Left lung (tissue), 10 donors: Measurements from ENCODE around the gene RTN4RL1. TPM values are rescaled to one million over a fixed set of nuclear protein-coding genes. Genes with fewer than 3 reads are reported as not detected.

Source experiments
- ATAC-seq: fragments of 200-7000 bp; cut with Tn5 transposase; one replicate; pipeline ENCODE4 v1.9.1; 2020; ENCODE audit warnings: moderate library complexity
- DNase-seq, 4 donors: peaks; one replicate each; pipeline ENCODE4 v3.0.0-alpha.2; 2013 to 2020
- H3K27ac ChIP-seq, 2 donors: fragments of 200-600 bp; sonication (generic) in 1 of 2; one replicate each; pipeline versions ENCODE4 v1.5.0 to v1.8.0; 2020 to 2021
- H3K27me3 ChIP-seq, 2 donors: fragments of 200-600 bp; sonication (generic) in 1 of 2; one replicate each; pipeline versions ENCODE4 v1.5.0 to v1.8.0; 2020 to 2021
- H3K36me3 ChIP-seq, 2 donors: fragments of 200-600 bp; sonication (generic) in 1 of 2; one replicate each; pipeline versions ENCODE4 v1.5.0 to v1.8.0; 2020 to 2021
- H3K4me1 ChIP-seq, 2 donors: fragments of 200-600 bp; one replicate each; pipeline ENCODE4 v1.8.0; 2021
- H3K4me3 ChIP-seq, 2 donors: fragments of 200-600 bp; sonication (generic) in 1 of 2; one replicate each; pipeline versions ENCODE4 v1.5.0 to v1.8.0; 2020 to 2021; ENCODE audit warnings: mild to moderate bottlenecking in 1 of 2
- H3K9me3 ChIP-seq, 2 donors: fragments of 200-600 bp; sonication (generic) in 1 of 2; one replicate each; pipeline versions ENCODE4 v1.5.0 to v1.8.0; 2020 to 2021
- CTCF ChIP-seq, 2 donors: fragments of 200-600 bp; sonication (generic) in 1 of 2; IDR thresholded peaks; one replicate each; pipeline versions ENCODE4 v1.5.0 to v1.8.0; 2021; ENCODE audit warnings: antibody characterized with exemption in 2 of 2
- intact Hi-C, 2 donors: fragments of 100-400 bp; cut with DNase I; formaldehyde crosslinking; loops; one replicate each; pipeline versions ENCODE4 v1.11.2 to v1.14.2; 2022
- polyA plus RNA-seq, 6 donors: library from polyadenylated mRNA; unstranded; fragments of 120-200 nt; gene quantifications; one replicate each; pipeline ENCODE4 v1.2.1, GENCODE V29; 2013; ENCODE audit not compliant: insufficient read length in 6 of 6
- total RNA-seq, 2 donors: library from RNA; stranded (reverse); fragmentation: NEBNext Ultra II Directional; extraction: Animal tissue kit (Norgen Biotek cat#: 25700); gene quantifications; one replicate each; pipeline ENCODE4 v1.2.1, GENCODE V29; 2021
- donor health status: DM: no; HTN: yes; CAD: no.
- donor health status: DM: no; HTN: no; CAD: no.

RTN4RL1 gene
- total and polyA plus RNA-seq, 8 donors: 0.34 to 5.1 (median 0.51) TPM

- intact Hi-C loops: no loop called here
- TF ChIP-seq CTCF (IDR thresholded peaks at IDR 0.05): no peak
- Histone ChIP-seq H3K36me3 (no peaks in the 10 kb centered on the region), H3K27me3 (peaks cover 0 to 18% of the 10 kb centered on the region in 2 donors), H3K27ac (no peak overlapping the region), H3K9me3 (no peaks in the 10 kb centered on the region), H3K4me3 (no peak overlapping the region), H3K4me1 (peaks cover 12 to 15% of the 10 kb centered on the region in 2 donors)
- DNase-seq: no peak
- ATAC-seq: no peak
Measured at GRCh38 chr17:2003525-2003924, 21.6 kb downstream of the RTN4RL1 start.

GRCh38 chr17:2002767-2003329 lies 22.3 kb downstream of the RTN4RL1 start:
- no peak overlapping the region for H3K4me3 ChIP-seq
- ATAC-seq (no peak), DNase-seq (no peak)
- H3K4me1 ChIP-seq: peaks cover 12 to 22% of the 10 kb centered on the region in 2 donors
- TF ChIP-seq CTCF (IDR thresholded peaks at IDR 0.05): no peak
- intact Hi-C loops: no loop called here
- no peaks in the 10 kb centered on the region for H3K9me3 ChIP-seq
- no peak overlapping the region for H3K27ac ChIP-seq
- peaks cover 0 to 24% of the 10 kb centered on the region in 2 donors for H3K27me3 ChIP-seq
- no peaks in the 10 kb centered on the region for H3K36me3 ChIP-seq

GRCh38 chr17:1999557-2000251 lies 25.4 kb downstream of the RTN4RL1 start:
- intact Hi-C loops: no loop called here
- peaks cover 0 to 40% of the 10 kb centered on the region in 2 donors for H3K27me3 ChIP-seq
- ATAC-seq (peak; percentile 77), DNase-seq (peak in 3 of 4 donors; percentile 55 to 69 (median 56))
- no peaks in the 10 kb centered on the region for H3K36me3 ChIP-seq
- TF ChIP-seq CTCF (IDR thresholded peaks at IDR 0.05): no peak
- no peaks in the 10 kb centered on the region for H3K9me3 ChIP-seq
- H3K4me1 ChIP-seq: peaks cover 12 to 26% of the 10 kb centered on the region in 2 donors
- peak overlapping the region; percentile 57 to 63 for H3K27ac ChIP-seq
- no peak overlapping the region for H3K4me3 ChIP-seq

GRCh38 chr17:1997927-1998742 lies 27.0 kb downstream of the RTN4RL1 start:
- no peak for TF ChIP-seq CTCF (IDR thresholded peaks at IDR 0.05)
- Histone ChIP-seq H3K27ac (peak overlapping the region in 1 of 2 donors; percentile 23), H3K4me3 (peak overlapping the region; percentile 36), H3K36me3 (no peaks in the 10 kb centered on the region), H3K27me3 (peaks cover 0 to 40% of the 10 kb centered on the region in 2 donors), H3K4me1 (peaks cover 12 to 26% of the 10 kb centered on the region in 2 donors), H3K9me3 (no peaks in the 10 kb centered on the region)
- ATAC-seq (peak; percentile 58), DNase-seq (peak in 1 of 4 donors; percentile 72)
- intact Hi-C loops: no loop called here
